Colonic mucosa (tissue), 4 donors: ENCODE measurements around the gene BET1. TPM values are rescaled to one million over a fixed set of nuclear protein-coding genes. Genes with fewer than 3 reads are reported as not detected.

Source experiments
- DNase-seq: peaks from one replicate; pipeline ENCODE4 v3.0.0-alpha.2; 2020
- H3K27ac ChIP-seq: fragments of 200-600 bp; one replicate; pipeline ENCODE4 v1.8.0; 2021
- H3K27me3 ChIP-seq: fragments of 200-600 bp; one replicate; pipeline ENCODE4 v1.8.0; 2021
- H3K36me3 ChIP-seq: fragments of 200-600 bp; one replicate; pipeline ENCODE4 v1.8.0; 2021
- H3K4me1 ChIP-seq: fragments of 200-600 bp; one replicate; pipeline ENCODE4 v1.8.0; 2021; ENCODE audit warnings: mild to moderate bottlenecking
- H3K4me3 ChIP-seq: fragments of 200-600 bp; one replicate; pipeline ENCODE4 v1.8.0; 2021
- H3K9ac ChIP-seq, 2 donors: one replicate each; pipeline ENCODE4 v1.7.0; 2013; ENCODE audit warnings: control low read depth in 2 of 2, low read depth in 2 of 2, low read length in 2 of 2
- H3K9me3 ChIP-seq: fragments of 200-600 bp; one replicate; pipeline ENCODE4 v1.8.0; 2021
- intact Hi-C: fragments of 100-400 bp; cut with DNase I; formaldehyde crosslinking; loops from one replicate; pipeline ENCODE4 v1.14.1; 2022
- total RNA-seq, 2 donors: library from RNA; stranded (reverse); fragmentation: NEBNext Ultra II Directional in 1 of 2; extraction: Animal tissue kit (Norgen Biotek cat#: 25700) in 1 of 2; gene quantifications; one replicate each; pipeline ENCODE4 v1.2.1, GENCODE V29; 2021
- TF ChIP-seq, protein P1 (sequence below): fragments of 200-600 bp; IDR thresholded peaks from one replicate; pipeline ENCODE4 v1.8.0; 2022; ENCODE audit warnings: antibody characterized with exemption, mild to moderate bottlenecking
- donor health status: healthy.
- donor health status: DM: no; HTN: no; CAD: no.
- donor health status: DM: no; HTN: no; CAD: no.

Gene BET1
- total RNA-seq, 2 donors from 2014 or later: 22.2 to 22.5 TPM

DNA sequence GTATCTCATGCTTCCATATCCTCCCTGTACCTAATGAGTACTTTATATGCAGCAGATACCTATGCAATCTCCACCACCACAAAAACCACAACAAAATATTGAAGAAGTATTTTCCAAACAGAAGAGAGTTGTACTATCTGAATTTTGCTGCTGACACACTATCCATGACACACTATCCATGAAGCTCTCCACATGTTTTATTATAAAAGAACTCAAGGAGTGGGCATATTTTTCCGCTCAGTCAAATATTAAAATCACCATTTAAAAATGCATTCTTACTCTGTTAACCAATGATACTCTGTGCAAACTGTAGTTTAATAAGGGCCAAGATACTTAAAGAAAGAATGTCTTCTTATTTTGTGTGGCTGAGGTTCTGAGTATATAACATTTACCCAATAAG, 2.8 kb downstream of the BET1 start:
- intact Hi-C loops: no loop called here
- H3K4me3 ChIP-seq: no peak overlapping the region
- no peak overlapping the region for H3K27ac ChIP-seq
- H3K36me3 ChIP-seq: no peaks in the 10 kb centered on the region
- TF ChIP-seq, protein P1, sequence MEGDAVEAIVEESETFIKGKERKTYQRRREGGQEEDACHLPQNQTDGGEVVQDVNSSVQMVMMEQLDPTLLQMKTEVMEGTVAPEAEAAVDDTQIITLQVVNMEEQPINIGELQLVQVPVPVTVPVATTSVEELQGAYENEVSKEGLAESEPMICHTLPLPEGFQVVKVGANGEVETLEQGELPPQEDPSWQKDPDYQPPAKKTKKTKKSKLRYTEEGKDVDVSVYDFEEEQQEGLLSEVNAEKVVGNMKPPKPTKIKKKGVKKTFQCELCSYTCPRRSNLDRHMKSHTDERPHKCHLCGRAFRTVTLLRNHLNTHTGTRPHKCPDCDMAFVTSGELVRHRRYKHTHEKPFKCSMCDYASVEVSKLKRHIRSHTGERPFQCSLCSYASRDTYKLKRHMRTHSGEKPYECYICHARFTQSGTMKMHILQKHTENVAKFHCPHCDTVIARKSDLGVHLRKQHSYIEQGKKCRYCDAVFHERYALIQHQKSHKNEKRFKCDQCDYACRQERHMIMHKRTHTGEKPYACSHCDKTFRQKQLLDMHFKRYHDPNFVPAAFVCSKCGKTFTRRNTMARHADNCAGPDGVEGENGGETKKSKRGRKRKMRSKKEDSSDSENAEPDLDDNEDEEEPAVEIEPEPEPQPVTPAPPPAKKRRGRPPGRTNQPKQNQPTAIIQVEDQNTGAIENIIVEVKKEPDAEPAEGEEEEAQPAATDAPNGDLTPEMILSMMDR: no peak
- H3K4me1 ChIP-seq: no peaks in the 10 kb centered on the region
- DNase-seq: no peak
- no peaks in the 10 kb centered on the region for H3K27me3 ChIP-seq
- H3K9me3 ChIP-seq: no peaks in the 10 kb centered on the region
- no peak overlapping the region for H3K9ac ChIP-seq

- TF ChIP-seq, protein P1: no peak
- intact Hi-C loops: no loop called here
Observed at GRCh38 chr7:93997868-93998267, 6.3 kb downstream of the BET1 start.

GRCh38 chr7:93992421-93993110, 11.6 kb downstream of the BET1 start:
- intact Hi-C loops: no loop called here
- DNase-seq: no peak
- no peaks in the 10 kb centered on the region for H3K9me3 ChIP-seq
- H3K36me3 ChIP-seq: no peaks in the 10 kb centered on the region
- TF ChIP-seq, protein P1: no peak
- H3K27ac ChIP-seq: no peak overlapping the region
- H3K4me1 ChIP-seq: no peaks in the 10 kb centered on the region
- no peak overlapping the region for H3K9ac ChIP-seq
- no peaks in the 10 kb centered on the region for H3K27me3 ChIP-seq
- no peak overlapping the region for H3K4me3 ChIP-seq

More at GRCh38 chr7:93997868-93998267, 6.3 kb downstream of the BET1 start:
- DNase-seq: no peak
- Histone ChIP-seq H3K9me3 (no peaks in the 10 kb centered on the region), H3K9ac (no peak overlapping the region), H3K27me3 (no peaks in the 10 kb centered on the region), H3K36me3 (no peaks in the 10 kb centered on the region), H3K4me1 (no peaks in the 10 kb centered on the region), H3K27ac (no peak overlapping the region), H3K4me3 (no peak overlapping the region)

- Histone ChIP-seq H3K4me1 (no peaks in the 10 kb centered on the region), H3K9ac (no peak overlapping the region), H3K27me3 (no peaks in the 10 kb centered on the region), H3K36me3 (no peaks in the 10 kb centered on the region), H3K27ac (no peak overlapping the region), H3K4me3 (no peak overlapping the region), H3K9me3 (no peaks in the 10 kb centered on the region)
- intact Hi-C loops: no loop called here
- TF ChIP-seq, protein P1: no peak
- DNase-seq: no peak
Observed at GRCh38 chr7:93987297-93987696, 16.9 kb downstream of the BET1 start.

- Histone ChIP-seq H3K9me3 (no peaks in the 10 kb centered on the region), H3K9ac (no peak overlapping the region), H3K27me3 (no peaks in the 10 kb centered on the region), H3K4me1 (no peaks in the 10 kb centered on the region), H3K27ac (no peak overlapping the region), H3K36me3 (no peaks in the 10 kb centered on the region), H3K4me3 (no peak overlapping the region)
- TF ChIP-seq, protein P1: no peak
- DNase-seq: no peak
- intact Hi-C loops: no loop called here
Observed at GRCh38 chr7:93985101-93985500, 19.1 kb downstream of the BET1 start.
